Caki2 (cell line): Measurements from ENCODE around the gene CLEC4M. TPM values are rescaled to one million over a fixed set of nuclear protein-coding genes. Genes with fewer than 3 reads are reported as not detected.
"Not testable (repeated sequence)": the region's sequence is repeated elsewhere in the genome, so short reads cannot be mapped to it uniquely, and the experiment has no call there.

Experiments used
- DNase-seq: peaks from one replicate; pipeline ENCODE4 v3.0.0-alpha.2; 2015; ENCODE audit warnings: low read depth
- in situ Hi-C: cut with HindIII; loops from 2 replicates; pipeline ENCODE4 v1.10.0; 2016; ENCODE audit warnings: low sequenced_read_pairs, low pct_unique_long_range_greater_than_20kb, mixed read lengths
- total RNA-seq: library from RNA; depleted of rRNA; stranded (reverse); fragments of >200 nt; shearing (Covaris generic); gene quantifications from 2 replicates; pipeline ENCODE4 v1.2.3, GENCODE V29; 2014; ENCODE audit warnings: low replicate concordance

CLEC4M gene
- total RNA-seq, 1 experiment from 2014 or later: not detected

GRCh38 chr19:7764157-7764556 lies 1.1 kb downstream of the CLEC4M start:
- DNase-seq, in situ Hi-C loops: not testable (repeated sequence)

GRCh38 chr19:7765043-7765442 lies 2.0 kb downstream of the CLEC4M start:
- DNase-seq, in situ Hi-C loops: not testable (repeated sequence)

DNA sequence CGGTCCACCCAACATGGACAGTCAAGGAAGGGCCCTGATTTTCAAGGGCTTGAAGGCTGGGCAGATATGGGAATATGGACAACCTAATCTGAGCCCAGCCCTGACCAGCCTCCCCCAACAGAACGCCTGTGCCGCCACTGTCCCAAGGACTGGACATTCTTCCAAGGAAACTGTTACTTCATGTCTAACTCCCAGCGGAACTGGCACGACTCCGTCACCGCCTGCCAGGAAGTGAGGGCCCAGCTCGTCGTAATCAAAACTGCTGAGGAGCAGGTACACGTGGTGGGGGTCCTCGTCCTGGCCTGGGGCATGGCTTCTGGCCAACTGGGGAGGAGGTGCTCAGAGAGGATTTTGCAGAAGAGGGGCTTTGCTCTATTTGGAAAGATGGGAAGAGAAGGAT lies 3.5 kb downstream of the CLEC4M start:
- in situ Hi-C loops: no loop called here

DNA sequence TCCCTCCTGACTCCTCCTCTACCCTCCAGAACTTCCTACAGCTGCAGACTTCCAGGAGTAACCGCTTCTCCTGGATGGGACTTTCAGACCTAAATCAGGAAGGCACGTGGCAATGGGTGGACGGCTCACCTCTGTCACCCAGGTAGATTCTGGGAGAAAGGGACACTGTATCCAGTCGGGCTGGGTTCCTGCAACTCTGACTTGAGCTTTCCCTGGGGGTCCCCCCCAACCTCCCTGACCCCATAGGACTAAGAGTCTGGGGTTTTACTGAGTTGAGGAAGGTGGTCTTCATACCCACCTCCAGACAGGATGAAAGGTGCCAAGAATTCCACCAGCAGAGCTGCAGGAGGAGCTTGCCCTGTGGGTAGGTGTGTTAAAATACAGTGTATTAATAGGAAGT lies 4.4 kb downstream of the CLEC4M start:
- in situ Hi-C loops: no loop called here
- no peak for DNase-seq

More for the DNA sequence above, 3.5 kb downstream of the CLEC4M start:
- no peak for DNase-seq

- no peak for DNase-seq
- in situ Hi-C loops: no loop called here
Observed at GRCh38 chr19:7769171-7769570, 6.1 kb downstream of the CLEC4M start.

- DNase-seq: no peak
- in situ Hi-C loops: no loop called here
Observed at GRCh38 chr19:7771072-7771471, 8.0 kb downstream of the CLEC4M start.

GRCh38 chr19:7772752-7773291 lies 9.8 kb downstream of the CLEC4M start:
- no peak for DNase-seq
- in situ Hi-C loops: no loop called here

- DNase-seq: no peak
- in situ Hi-C loops: no loop called here
Observed at GRCh38 chr19:7773841-7774240, 10.8 kb downstream of the CLEC4M start.

- no peak for DNase-seq
- in situ Hi-C loops: no loop called here
Observed at GRCh38 chr19:7775761-7776160, 12.7 kb downstream of the CLEC4M start.

DNA sequence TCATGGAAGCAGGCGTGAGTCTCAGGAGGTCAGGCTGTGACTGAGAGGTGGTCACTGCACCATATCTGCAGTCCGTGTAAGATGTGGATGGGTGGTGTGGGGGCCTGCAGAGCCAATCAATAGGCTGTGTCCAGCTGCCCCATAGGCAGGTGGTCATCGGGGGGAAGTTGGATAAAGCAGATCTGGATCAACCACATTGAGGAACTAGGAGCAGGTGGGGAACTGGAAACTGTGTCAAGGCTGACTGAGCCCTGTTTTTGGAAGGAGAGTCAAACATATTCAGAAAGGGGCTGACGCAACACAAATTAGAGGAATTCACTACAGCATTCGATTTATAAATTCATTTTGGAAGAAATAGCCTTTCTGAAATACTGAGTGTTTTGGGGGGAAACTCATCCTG lies 15.0 kb downstream of the CLEC4M start:
- in situ Hi-C loops: no loop called here
- no peak for DNase-seq

- no peak for DNase-seq
- in situ Hi-C loops: no loop called here
Observed at GRCh38 chr19:7779631-7780486, 16.8 kb downstream of the CLEC4M start.

- in situ Hi-C loops: no loop called here
- DNase-seq: no peak
Observed at GRCh38 chr19:7781157-7781556, 18.1 kb downstream of the CLEC4M start.

DNA sequence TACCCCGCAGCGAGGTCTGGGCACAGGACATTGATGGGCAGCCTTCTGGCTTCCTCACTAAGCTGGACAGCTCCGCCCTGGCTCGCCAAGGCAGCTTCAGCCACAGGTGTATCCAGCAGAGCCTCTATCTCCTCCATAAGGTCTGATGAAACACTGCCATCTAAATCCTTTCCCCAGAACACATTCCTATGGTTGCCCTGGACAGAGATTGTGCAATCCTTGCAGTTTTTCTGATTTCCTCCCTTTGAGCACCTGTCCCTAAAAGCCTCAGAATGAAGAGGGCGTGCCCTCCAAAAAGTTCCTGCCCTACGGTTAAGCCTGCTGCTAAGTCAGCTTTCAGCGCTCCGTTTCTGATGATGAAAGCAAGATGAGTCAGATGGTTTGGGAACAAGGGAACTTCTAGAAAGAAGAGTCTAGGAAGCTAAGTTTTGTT lies 21.0 kb downstream of the CLEC4M start:
- in situ Hi-C loops: no loop called here
- no peak for DNase-seq

GRCh38 chr19:7784856-7785255 lies 21.8 kb downstream of the CLEC4M start:
- in situ Hi-C loops: no loop called here
- no peak for DNase-seq

GRCh38 chr19:7787141-7787540 lies 24.1 kb downstream of the CLEC4M start:
- in situ Hi-C loops: no loop called here
- DNase-seq: no peak

- in situ Hi-C loops: no loop called here
- no peak for DNase-seq
Observed at GRCh38 chr19:7787602-7788177, 24.6 kb downstream of the CLEC4M start.

GRCh38 chr19:7788178-7788932 lies 25.3 kb downstream of the CLEC4M start:
- in situ Hi-C loops: no loop called here
- DNase-seq: no peak

- in situ Hi-C loops: no loop called here
- DNase-seq: no peak
Observed at GRCh38 chr19:7788933-7789323, 25.9 kb downstream of the CLEC4M start.

- in situ Hi-C loops: no loop called here
- DNase-seq: no peak
Observed at GRCh38 chr19:7789447-7789846, 26.4 kb downstream of the CLEC4M start.
